Stimulated activated CD4-positive, alpha-beta T cell treated with anti-CD3 and anti-CD28 coated beads, Interleukin-15, amount 100 ng/mL, for 24 hours (primary cell): ENCODE data around the gene ANKRD50.

Experiments used
- DNase-seq: peaks from one replicate; pipeline ENCODE4 v3.0.0-alpha.2; 2020

Gene ANKRD50

DNA sequence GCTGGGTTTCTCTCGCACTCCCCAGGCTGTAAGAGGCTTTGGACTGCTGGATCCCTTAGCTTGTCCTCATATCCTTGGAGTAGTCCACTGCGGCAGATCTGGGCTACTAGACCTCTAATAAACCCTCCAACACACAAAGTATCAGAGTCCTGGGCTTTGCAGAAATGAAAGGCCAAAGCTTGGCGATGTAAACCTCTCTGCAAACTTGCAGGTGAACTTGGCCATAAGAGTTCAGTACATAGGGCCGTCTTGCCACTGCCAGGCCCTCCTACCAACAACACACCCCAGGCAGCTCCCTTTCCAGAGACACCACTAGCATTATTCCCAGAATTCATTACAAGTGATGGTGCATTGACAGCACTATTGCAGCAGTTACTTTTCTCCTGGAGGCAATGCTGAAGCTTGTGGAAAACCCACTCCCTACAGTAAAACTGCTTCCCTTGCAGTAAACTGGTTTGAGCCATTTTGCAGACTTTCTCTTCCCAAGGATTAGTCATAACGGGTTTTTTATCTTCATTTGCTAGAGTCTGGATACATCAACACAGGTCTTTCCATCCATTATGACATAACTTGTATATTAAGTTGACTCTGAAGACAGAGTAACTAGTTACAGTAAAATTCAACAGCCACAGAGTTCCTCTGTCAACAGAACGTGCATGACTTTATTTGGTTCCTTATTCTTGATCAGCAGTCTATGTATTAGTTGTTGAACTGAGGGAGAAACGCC, 2.4 kb downstream of the ANKRD50 start:
- DNase-seq, result no peak

DNA sequence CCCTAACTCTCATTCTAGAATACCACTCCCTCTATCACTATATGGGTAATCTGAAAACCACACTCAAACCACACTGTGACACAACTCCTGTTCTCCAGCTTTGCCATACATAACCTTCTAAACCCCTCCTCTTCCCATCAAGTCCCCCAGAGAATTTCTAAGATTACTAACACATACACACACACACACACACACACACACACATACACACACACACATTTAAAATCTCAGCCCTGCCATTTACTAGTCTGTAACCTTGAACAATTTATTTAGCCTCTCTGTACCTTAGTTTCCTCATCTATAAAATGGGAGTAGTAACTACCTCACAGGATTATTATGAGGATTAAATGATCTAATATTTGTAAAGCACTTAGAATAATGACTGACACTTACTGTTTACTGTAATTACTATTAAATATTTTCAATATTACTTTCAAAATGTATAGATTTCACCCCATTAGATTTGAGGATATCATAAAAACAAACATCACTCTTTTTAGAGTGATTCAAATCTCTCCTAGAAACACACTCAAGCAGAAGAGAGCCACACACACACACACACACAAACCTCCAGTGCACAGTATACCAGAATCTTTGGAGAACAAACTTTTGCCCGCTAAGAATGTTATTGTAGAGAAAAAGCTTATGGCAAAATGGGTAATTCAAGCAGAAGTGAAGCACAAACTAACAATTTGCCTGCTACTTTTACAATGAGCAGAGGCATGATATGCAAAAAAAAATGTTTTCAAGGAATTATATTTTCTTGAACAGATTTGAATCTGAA, 3.8 kb downstream of the ANKRD50 start:
- DNase-seq, result no peak

DNA sequence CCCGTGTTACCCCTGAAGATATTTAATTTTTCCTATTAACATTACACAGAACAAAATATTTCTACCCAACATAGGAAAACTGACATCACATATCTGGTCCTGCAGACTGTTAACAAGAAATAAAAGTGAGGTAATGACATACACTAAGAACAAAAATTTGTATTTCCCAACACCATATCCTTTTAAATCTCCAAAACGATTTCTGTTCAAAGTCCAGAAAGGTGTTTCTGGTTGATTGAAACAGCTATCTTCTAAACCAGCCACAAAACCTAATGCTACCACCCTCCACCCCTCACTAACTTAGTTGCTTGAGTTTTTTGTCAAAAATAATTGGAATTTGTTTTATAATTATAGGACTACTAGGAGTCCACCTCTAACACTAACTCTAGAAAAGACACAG, 7.1 kb downstream of the ANKRD50 start:
- no peak for DNase-seq

DNA sequence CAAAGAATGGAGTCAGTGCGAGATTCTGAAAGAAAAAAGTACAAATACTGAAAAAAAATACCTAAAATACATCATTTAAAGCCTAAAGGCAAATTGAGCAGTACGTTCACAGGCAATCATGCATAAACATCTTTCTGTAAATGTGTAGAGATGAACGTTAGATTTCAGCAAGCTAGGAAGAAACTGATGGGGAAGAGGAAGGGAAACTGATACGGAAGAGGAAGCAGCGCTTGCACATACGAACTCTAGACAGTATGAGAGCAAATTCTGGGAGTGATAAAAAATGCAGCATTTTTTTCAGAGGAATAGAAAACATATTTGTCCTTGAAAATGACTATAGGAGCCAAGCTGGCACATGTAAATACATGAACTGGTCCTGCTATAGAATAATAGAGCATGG, 9.4 kb downstream of the ANKRD50 start:
- no peak for DNase-seq

DNA sequence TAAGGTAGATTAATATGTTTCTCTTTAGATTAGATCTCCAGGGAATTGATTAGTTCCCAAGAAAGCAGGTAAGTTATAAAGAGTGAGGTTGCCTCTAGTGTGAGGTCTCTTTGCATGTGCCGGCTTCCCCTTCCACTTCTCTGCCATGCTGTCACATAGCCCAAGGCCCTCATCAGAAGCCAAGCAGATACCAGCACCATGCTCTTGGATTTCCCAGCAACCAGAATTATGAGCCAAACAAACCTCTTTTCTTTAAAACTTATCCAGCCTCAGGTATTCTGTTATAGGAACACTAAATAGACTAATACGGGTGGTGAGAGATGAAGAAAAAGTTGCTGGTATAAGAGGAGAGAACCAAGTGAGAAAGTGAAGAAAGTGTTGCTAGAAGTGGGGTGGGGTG, 15.1 kb downstream of the ANKRD50 start:
- no peak for DNase-seq

DNA sequence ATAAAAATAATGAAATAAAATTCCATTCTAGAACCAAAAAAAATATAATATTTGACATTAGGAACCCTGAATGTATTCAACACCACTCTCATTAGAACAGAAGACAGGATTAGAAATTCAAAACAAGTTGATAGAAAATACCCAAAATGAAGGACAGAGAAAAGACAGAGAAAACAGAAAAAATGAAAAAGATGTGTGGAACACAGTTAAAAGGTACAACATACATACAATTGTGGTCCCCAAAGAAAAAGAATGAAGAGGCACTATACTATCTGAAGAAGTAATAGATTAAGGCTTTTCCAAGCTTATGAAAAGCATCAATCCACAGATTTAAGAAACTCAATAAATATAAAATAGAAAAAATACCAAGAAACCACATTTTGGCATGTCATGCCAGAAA, 16.4 kb downstream of the ANKRD50 start:
- no peak for DNase-seq

DNA sequence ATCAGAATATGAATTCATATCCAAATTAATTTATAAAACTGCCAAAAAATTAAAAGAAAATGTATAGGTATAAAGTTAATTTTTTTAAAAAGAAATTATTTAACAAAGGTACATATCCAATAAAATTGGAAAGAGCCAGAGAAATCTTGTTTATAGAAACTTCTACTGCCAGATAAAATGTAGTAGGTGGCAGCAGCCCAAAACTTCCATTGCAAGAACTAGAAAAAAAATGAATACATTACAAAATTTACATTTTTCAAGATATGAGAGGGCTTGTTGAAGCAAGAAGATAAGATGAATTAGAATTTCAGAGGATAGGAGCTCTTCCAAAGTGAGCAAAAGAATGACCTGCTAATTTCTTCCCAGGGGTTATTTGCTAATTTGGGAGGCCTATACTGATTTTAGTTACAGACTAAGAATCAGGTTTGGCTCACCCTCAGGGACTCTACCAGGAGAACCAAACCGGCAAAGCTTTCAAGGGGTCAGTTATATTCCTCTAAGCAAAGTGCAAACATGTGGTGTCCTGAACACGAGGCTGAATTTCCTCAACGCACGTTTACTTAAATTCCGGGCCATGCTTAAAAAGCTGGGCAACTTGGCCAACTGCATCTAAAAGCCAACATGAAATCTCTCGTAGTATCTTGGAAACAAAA, 17.5 kb downstream of the ANKRD50 start:
- DNase-seq, result no peak

DNA sequence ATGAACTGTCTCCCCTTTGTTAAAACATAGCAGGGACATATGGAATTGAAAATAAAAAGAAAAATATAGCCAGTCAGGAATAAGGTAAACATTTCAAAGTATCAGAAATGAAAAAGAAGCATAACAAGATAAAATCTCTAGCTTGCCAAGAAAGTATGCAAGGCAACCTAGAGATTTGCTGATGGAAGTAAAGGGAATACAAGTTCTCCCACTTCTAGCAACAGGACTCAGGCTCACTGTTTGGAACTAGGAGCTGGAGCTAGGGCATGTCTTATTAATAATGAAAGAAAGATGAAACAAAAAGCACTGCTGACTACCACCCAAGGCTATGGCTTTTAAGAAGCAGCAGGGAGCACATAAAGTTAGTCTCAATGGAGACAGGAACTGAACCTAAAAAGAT, 18.2 kb downstream of the ANKRD50 start:
- DNase-seq, result no peak

DNA sequence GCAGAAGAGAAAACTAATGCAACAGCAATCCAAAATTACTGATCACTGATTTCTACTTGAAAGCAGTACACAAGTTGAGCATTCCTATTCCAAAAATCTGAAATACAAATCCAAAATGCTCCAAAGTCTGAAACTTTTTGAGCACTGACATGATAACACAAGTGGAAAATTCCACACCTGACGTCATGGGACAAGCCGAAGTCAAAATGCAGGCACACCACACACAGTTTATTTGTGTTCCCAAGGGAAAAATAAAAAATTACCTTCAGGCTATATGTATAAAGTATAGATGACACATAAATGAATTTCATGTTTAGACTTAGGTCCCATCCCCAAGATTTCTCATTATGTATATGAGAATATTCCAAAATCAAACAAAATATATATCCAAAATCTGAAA, 20.7 kb downstream of the ANKRD50 start:
- DNase-seq, result no peak

DNA sequence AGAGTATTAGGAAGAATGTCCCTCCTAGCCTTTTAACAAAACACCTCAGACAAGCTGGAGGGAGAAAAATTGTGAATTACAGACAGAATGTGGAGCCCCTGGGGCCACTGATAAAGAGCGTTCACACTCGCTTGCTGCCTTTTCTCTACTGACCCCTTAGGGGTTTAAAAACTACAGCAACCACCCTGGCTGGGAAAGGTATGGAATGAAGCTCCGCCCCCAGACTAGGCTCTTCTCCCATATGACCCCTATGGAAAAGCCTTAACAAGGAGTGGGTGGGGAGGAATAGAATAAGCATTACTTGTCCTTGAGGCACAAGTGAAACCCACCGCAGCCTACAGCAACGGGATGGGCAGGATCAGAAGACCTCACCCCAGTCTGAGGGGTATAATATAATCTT, 26.3 kb downstream of the ANKRD50 start:
- no peak for DNase-seq

DNA sequence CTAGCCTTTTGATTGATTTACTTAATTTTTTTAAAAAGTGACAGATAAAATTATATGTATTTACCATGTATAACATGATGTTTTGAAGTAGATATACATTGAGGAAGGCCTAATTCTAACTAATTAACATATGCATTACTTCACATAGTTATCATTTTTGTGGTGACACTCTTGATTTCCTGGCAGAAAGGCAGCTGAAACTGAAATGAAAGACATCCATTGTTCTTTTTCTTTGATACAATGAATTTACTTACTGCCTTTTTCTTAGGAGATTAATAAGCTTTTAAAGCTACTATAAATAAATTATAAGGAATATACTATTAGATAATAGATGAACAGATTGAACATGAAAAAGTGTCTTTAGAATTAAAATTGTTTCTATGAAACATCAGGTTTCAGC, 26.7 kb downstream of the ANKRD50 start:
- no peak for DNase-seq

DNA sequence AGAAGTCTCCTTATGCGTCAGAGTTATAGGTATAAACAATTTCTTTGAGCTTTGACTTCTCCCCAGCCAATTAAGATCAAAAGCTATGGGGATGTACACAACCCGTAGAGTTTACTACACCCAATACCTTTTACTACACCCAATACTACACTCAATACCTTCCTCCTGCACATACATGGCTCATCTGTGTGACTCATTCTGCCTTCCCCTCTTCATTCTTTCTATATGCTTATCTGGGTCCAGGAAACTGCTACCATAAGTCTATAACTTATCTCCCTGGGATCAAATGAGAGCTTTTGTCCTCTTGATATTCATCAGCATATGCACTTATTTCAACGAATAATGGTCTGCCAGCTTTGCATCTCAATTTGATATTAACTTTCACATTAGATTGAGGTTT, 28.2 kb downstream of the ANKRD50 start:
- DNase-seq, result no peak

DNA sequence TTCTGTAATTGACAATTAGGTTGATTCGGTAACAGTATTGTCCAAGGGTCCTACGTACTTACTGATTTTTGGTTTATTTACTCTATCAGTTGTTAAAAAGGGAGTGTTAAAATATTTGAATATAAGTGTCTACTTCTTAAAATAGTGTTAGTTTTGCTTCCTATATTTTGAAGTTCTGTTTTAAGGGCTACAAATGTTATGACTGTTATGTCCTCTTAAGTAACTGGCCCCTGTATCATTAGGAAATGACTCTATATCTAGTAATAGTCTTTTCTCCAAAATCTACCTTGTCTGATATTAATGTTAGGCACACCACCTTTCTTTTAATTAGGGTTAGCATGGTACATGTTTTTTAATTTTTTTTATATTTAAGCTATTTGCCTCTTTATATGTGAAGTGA, 30.1 kb downstream of the ANKRD50 start:
- no peak for DNase-seq

DNA sequence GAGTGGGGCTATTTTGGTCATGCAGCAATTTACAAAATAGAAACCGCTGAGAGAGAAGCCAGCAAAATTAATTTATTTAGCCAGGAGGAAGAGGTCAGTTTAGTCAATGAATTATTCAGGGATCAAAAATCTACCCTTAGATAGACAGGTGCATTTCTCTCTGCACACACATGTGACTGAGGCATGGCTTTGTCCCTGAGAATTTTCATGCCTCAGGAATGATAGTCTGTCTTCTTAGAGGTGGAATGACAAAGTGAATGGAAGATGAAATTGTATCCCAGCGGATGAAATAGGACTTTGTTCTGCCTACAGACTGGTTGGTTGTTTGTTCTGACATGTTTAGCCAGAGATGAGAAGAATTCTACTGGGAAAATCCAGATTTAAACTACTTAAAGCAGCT, 46.0 kb downstream of the ANKRD50 start:
- DNase-seq, result no peak

DNA sequence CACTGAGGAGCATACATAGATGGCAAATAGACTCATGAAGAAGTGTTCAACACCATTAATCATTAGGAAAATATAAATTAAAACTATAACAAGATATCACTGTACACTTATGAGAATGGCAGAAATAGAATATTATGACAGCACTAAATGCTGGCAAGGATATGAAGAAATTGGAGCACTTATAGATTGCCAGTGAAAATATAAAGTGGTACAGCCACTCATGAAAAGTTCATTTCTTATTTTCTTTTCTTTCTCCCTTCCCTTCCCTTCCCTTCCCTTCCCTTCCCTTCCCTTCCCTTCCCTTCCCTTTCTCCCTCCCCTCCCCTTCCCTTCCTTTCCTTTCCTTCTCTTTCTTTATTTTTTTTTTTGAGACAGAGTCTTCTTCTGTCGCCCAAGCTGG, 53.7 kb downstream of the ANKRD50 start:
- no peak for DNase-seq

DNA sequence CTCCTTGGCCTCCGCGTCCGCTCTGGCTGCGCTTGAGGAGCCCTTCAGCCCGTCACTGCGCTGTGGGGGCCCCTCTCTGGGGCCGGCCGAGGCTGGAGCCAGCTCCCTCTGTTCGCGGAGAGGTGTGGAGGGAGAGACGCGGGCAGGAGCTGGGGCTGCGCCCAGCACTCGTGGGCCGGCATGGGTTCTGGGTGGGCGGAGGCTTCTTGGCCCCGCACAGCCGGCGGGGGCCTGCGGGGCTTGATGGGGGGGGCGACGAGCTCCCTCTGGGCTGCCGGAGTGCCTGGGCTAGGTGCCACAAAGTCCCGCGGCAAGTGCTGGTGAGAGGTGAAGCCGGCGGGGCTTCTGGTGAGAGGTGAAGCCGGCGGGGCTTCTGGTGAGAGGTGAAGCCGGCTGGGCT, 61.9 kb downstream of the ANKRD50 start:
- DNase-seq, result no peak

DNA sequence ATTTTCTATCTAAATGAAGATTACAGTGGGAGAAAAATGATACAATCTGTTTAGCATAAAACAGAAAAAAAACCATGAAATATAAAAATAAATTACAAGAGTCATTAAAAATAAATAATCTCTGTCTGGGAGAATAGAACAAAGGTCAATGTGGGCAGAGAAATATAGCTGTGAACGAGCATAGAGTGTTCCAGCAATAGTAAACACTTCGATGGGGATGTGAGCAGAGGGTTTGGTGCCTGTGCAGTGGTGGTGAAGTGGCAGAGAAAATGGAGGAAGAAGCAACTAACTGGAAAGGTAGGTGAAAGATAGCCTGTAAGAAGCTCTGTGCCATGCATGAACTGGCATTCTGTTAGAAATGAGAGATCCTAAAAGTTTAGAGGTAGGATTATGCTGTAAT, 64.9 kb downstream of the ANKRD50 start:
- no peak for DNase-seq

DNA sequence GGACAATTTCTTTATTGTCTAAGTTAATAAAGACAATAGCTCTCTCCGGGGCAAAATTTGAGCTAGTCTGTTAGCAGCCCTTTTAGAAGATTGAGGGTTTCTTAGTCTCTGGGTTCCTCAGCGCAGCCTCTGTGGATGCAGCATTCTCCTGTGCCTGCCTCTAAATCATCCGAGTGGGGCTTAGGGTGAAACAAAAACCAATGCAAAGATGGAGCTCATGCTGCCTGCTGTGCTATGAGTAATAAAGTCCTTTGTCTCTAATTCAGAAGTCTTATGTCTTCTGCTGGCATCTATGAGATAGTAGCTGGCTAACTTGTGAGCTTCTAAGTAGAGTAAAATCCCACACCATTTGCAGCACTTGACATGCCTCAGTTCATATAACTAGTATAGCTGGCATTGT, 67.9 kb downstream of the ANKRD50 start:
- no peak for DNase-seq

DNA sequence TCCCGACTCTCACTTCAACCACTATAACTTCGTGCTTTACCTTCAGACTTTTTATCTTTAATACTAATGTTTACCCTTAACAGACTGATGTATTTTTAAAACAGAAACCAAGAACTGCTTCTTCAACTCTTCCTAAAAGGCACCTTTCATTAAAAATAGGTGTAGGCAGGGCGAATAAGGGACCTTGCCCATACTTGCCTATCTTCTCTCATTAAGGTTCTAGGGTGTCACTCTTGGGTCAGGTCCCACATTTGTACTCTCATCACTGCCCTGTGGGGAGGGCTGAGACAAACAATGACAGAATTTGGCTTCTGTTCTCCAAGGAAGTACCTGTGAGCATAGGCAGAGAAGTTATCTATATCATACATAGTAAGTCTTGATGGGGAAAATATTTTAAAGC, 69.7 kb downstream of the ANKRD50 start:
- no peak for DNase-seq

DNA sequence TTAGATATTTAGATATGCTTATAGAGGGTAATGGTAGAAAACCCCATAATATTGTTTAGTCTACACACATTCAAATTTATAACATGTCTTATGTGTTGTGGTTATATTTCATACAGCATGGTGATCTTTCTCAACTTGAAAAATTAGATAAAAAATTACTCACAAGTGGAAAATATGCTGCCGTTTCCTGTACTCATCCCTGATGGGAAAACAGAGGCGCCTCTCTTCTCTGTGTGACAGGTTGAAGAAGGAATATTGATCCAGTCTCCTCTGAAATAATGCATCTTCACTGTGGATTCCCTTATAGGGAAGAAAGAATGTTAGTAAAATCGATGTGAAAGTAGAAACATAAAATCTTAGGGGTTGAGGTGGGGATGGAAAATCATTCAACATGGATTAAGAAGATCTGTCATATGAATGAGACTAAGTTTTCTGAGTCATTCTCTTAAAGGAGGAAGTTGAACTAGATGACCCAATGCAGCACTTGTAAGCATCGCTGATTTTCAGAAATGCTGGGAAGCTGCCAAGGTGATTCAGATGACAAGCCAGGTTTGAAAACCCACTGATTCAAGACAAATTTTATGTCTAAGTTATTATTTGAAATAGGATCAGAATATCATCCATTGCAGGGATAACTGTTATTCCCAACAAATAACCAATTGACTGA, 70.7 kb downstream of the ANKRD50 start:
- no peak for DNase-seq

DNA sequence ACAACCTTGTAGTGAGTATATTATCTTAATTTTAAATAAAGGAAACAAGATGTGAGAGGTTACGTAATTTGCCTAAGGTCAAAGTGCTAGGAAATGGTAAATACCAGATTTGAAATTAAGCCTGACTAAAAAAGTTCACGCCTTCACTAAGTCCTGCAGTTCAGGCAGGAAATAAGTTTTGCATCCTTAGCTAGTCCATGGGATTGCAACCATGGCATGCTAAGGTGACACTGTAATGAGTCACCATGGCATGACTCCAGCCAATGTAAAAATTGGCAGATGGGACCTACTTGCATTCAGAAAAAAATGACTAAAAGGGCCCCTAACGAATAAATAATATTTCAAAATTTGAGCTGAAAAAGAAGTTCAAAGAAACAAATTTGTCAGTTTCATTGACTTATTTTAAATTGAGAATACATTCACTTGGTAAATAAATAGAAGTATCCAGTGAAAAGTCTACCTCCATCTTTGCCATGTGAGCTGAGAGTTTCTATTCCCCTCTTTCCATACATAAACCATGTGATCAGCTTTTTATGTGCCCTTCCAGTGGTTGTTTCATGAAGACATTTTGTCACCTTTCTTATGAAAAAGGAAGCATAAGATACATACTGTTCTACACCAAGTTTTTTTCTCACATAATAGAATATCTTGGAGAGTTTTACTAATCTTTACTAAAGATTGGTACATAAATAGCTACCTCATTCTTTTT, 72.4 kb downstream of the ANKRD50 start:
- no peak for DNase-seq

DNA sequence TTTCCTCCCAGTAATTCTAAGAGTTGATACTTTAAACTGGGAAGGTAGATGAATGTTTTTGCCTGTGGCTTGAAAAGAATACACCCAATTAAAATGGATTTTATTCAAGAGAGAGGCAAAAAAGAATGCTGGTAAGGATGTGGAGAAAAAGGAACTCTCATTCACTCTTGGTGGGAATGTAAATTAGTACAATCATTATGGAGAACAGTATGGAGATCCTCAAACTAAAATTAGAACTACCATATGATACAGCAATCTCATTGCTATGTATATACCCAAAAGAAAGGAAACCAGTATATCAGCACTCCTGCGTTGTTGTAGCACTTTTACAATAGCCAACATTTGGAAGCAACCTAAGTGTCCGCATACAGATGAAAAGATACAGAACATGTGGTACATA, 75.2 kb downstream of the ANKRD50 start:
- no peak for DNase-seq

DNA sequence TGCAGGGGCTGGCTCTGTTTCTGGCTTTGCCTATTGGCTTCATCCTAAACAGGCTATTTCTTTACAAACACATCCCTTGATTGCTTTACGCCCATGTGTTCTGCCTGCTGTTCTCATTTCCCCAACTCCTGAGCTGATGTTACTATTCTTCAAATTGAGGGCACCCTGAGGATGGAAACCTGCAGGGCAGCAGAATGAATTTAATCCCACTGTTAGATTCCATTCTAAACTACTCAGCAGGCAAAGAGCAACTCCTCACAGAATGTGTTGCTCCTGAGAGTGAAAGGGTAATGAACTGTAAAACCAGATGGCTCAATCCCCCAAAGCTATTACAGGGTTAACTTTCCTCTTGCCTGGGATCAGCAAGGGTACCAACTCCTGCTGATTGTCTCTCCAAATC, 75.7 kb downstream of the ANKRD50 start:
- no peak for DNase-seq
